Thyroid gland (tissue), 4 donors: ENCODE measurements around the gene CAGE1. TPM values are rescaled to one million over a fixed set of nuclear protein-coding genes. Genes with fewer than 3 reads are reported as not detected.

Experiments
- DNase-seq, 2 donors: peaks; one replicate each; pipeline ENCODE4 v3.0.0-alpha.2; 2019
- H3K27ac ChIP-seq, 3 donors: fragments of 200-600 bp; sonication (generic); 1 replicate in 2 of 3; 2 replicates in 1 of 3; pipeline ENCODE4 v1.5.1; 2016 to 2019; ENCODE audit warnings: mild to moderate bottlenecking in 1 of 3, moderate library complexity in 1 of 3
- H3K27me3 ChIP-seq: fragments of 200-600 bp; sonication (generic); one replicate; pipeline ENCODE4 v1.5.1; 2019
- H3K36me3 ChIP-seq, 2 donors: fragments of 200-600 bp; sonication (generic); one replicate each; pipeline ENCODE4 v1.5.1; 2016 to 2019
- H3K4me1 ChIP-seq, 2 donors: fragments of 200-600 bp; sonication (generic); one replicate each; pipeline ENCODE4 v1.5.1; 2017 to 2019
- H3K4me3 ChIP-seq, 3 donors: fragments of 200-600 bp; sonication (generic); replicated peaks in 1 of 3; 1 replicate in 2 of 3; 2 replicates in 1 of 3; pipeline ENCODE4 v1.5.1; 2016; ENCODE audit warnings: mild to moderate bottlenecking in 1 of 3
- H3K9me3 ChIP-seq: fragments of 200-600 bp; sonication (generic); one replicate; pipeline ENCODE4 v1.5.1; 2017
- POLR2A ChIP-seq, 2 donors: fragments of 450-650 bp; IDR thresholded peaks; one replicate each; pipeline ENCODE4 v1.6.1; 2017; ENCODE audit warnings: antibody characterized with exemption in 2 of 2, mild to moderate bottlenecking in 2 of 2, moderate library complexity in 1 of 2
- WGBS, 2 donors: methylation state at CpG; one replicate each; pipeline ENCODE4 v1.1.5; 2017; 5-methylcytosine and 5-hydroxymethylcytosine counted together
- intact Hi-C: fragments of 100-400 bp; cut with DNase I; formaldehyde crosslinking; loops from one replicate; pipeline ENCODE4 v1.15.1; 2023
- total RNA-seq, 4 donors: library from RNA; depleted of rRNA; stranded (reverse); fragments of >200 nt; gene quantifications; one replicate each; pipeline ENCODE4 v1.2.3, GENCODE V29; 2016
- TF ChIP-seq, protein P1 (sequence below), 6 experiments: fragments of 200-600 bp in 3 of 6; fragments of 450-650 bp in 3 of 6; sonication (generic) in 3 of 6; IDR thresholded peaks; one replicate each; pipeline ENCODE4 v1.5.1; 2016 to 2019; ENCODE audit warnings: antibody characterized with exemption in 6 of 6, mild to moderate bottlenecking in 2 of 6, inconsistent platforms in 1 of 6, moderate library complexity in 1 of 6

CAGE1 gene
- total RNA-seq, 4 donors from 2014 or later: 0.20 TPM; not detected in 3

DNA sequence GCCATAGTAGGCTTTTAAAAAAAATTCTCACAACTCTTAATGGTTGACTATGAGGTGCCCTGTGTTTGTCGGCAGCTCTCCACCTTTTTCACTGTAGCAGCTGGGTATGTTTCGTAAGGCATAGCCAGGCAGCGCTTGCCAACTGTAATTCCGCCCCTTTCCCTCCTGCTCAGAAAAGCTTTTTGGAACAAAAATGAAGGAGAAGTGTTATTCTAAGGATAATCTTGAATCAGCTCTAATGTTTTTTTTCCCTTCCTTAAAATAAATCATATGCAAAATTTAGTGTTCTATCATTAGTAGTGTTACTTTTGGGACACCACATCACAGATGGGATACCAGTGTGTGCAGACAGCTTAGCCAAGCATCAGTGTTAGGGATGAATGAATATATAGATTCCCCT, 21.3 kb upstream of the CAGE1 start:
- Histone ChIP-seq H3K9me3 (no peaks in the 10 kb centered on the region), H3K4me1 (peaks cover 0 to 4% of the 10 kb centered on the region in 2 donors), H3K4me3 (no peak overlapping the region), H3K36me3 (peaks cover 40 to 42% of the 10 kb centered on the region in 2 donors), H3K27ac (no peak overlapping the region), H3K27me3 (no peaks in the 10 kb centered on the region)
- 96 to 99% methylated on average over 4 of the region's 4 CpGs for WGBS, 2 donors
- TF ChIP-seq, protein P1, sequence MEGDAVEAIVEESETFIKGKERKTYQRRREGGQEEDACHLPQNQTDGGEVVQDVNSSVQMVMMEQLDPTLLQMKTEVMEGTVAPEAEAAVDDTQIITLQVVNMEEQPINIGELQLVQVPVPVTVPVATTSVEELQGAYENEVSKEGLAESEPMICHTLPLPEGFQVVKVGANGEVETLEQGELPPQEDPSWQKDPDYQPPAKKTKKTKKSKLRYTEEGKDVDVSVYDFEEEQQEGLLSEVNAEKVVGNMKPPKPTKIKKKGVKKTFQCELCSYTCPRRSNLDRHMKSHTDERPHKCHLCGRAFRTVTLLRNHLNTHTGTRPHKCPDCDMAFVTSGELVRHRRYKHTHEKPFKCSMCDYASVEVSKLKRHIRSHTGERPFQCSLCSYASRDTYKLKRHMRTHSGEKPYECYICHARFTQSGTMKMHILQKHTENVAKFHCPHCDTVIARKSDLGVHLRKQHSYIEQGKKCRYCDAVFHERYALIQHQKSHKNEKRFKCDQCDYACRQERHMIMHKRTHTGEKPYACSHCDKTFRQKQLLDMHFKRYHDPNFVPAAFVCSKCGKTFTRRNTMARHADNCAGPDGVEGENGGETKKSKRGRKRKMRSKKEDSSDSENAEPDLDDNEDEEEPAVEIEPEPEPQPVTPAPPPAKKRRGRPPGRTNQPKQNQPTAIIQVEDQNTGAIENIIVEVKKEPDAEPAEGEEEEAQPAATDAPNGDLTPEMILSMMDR (IDR thresholded peaks at IDR 0.05): no peak
- TF ChIP-seq POLR2A (IDR thresholded peaks at IDR 0.05): no peak
- intact Hi-C loops: no loop called here
- DNase-seq: no peak

DNA sequence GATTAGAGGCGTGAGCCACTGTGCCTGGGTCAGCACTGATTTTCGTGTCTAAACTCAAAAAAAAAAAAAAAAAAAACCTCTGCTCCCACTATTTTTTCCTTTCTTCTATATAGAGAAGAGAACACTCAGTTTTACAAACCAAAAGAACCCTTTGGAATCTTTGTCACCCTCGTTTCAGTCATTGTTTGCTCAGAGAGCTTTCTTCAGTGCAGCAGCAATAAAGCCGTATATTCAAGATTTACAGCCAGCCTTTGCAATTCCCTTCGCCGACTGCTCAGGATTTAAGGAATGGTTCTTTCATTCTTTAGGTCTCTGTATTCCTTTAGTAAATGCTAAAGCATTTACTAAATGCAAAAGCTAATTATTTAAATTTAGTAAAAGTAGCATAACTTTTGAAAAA, 20.2 kb upstream of the CAGE1 start:
- intact Hi-C loops: no loop called here
- Histone ChIP-seq H3K9me3 (no peaks in the 10 kb centered on the region), H3K4me1 (peaks cover 0 to 4% of the 10 kb centered on the region in 2 donors), H3K4me3 (no peak overlapping the region), H3K36me3 (peaks cover 38 to 43% of the 10 kb centered on the region in 2 donors), H3K27ac (no peak overlapping the region), H3K27me3 (no peaks in the 10 kb centered on the region)
- no peak for DNase-seq
- 91 to 94% methylated on average over 6 of the region's 6 CpGs for WGBS, 2 donors
- TF ChIP-seq POLR2A (IDR thresholded peaks at IDR 0.05): no peak
- TF ChIP-seq, protein P1 (IDR thresholded peaks at IDR 0.05): no peak

DNA sequence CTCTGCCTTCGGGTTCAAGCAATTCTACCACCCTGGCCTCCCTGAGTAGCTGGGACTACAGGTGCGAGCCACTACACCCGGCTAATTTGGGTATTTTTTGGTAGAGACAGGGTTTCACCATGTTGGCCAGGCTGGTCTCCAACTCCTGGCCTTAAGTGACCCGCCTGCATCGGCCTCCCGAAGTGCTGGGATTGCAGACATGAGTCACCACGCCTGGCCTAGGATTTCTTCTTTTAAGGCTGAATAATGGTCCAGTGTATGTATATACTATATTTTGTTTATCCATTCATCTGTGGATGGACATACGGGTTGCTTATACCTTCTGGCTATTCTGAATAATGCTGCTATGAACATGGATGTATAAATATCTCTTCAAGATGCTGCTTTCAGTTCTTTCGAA, 17.2 kb upstream of the CAGE1 start:
- Histone ChIP-seq H3K36me3 (peaks cover 38 to 47% of the 10 kb centered on the region in 2 donors), H3K27ac (no peak overlapping the region), H3K27me3 (no peaks in the 10 kb centered on the region), H3K4me3 (no peak overlapping the region), H3K9me3 (no peaks in the 10 kb centered on the region), H3K4me1 (no peaks in the 10 kb centered on the region)
- no peak for TF ChIP-seq POLR2A (IDR thresholded peaks at IDR 0.05)
- TF ChIP-seq, protein P1 (IDR thresholded peaks at IDR 0.05): no peak
- 93 to 95% methylated on average over 9 of the region's 9 CpGs for WGBS, 2 donors
- intact Hi-C loops: no loop called here
- DNase-seq: no peak

DNA sequence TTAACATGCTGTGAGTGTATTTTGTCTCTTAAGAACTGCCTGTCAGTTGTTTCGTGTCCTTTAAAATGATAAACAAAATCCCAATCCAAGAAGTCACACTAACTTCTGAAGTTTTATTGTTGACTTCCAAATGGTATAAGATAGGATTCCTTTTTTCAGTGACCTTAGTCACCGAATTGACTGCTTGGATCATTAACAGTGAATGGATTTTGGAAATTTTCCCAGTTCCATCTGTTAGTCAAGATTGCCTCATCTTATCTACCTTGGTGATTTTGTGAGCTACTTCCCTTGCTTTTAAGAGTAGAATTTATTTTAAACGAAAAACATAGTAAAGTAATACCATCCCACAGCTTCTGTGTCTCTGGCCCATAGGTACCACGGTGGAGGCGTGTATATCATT, 15.0 kb upstream of the CAGE1 start:
- DNase-seq: no peak
- H3K4me3 ChIP-seq: no peak overlapping the region
- TF ChIP-seq POLR2A (IDR thresholded peaks at IDR 0.05): no peak
- TF ChIP-seq, protein P1 (IDR thresholded peaks at IDR 0.05): no peak
- WGBS, 2 donors: 94 to 96% methylated on average over 5 of the region's 5 CpGs
- no peaks in the 10 kb centered on the region for H3K9me3 ChIP-seq
- H3K4me1 ChIP-seq: no peaks in the 10 kb centered on the region
- intact Hi-C loops: no loop called here
- no peaks in the 10 kb centered on the region for H3K27me3 ChIP-seq
- peaks cover 24 to 33% of the 10 kb centered on the region in 2 donors for H3K36me3 ChIP-seq
- H3K27ac ChIP-seq: no peak overlapping the region

DNA sequence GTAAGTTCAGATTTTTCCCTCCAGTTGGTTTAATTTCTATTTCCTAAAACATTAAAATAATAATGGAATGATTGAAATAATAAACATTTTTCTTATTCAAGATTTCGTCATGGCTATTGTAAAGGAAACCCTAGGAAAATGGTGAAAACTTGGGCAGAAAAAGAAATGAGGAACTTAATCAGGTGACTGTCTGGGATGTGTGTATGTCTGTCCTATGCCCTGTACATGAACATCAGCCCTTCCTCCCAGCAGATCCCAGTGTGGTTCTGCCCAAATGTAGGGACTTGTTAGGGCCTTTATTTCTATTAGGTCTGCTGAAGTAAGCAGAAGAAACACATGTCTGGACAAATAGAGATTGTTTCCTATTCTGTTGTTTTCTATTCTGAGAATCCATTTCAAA, 13.2 kb upstream of the CAGE1 start:
- H3K4me1 ChIP-seq: no peaks in the 10 kb centered on the region
- intact Hi-C loops: no loop called here
- no peak overlapping the region for H3K4me3 ChIP-seq
- H3K27ac ChIP-seq: no peak overlapping the region
- TF ChIP-seq POLR2A (IDR thresholded peaks at IDR 0.05): no peak
- no peaks in the 10 kb centered on the region for H3K9me3 ChIP-seq
- 88 to 92% methylated on average over 1 of the region's 1 CpG for WGBS, 2 donors
- H3K36me3 ChIP-seq: peaks cover 24 to 34% of the 10 kb centered on the region in 2 donors
- DNase-seq: no peak
- no peaks in the 10 kb centered on the region for H3K27me3 ChIP-seq

DNA sequence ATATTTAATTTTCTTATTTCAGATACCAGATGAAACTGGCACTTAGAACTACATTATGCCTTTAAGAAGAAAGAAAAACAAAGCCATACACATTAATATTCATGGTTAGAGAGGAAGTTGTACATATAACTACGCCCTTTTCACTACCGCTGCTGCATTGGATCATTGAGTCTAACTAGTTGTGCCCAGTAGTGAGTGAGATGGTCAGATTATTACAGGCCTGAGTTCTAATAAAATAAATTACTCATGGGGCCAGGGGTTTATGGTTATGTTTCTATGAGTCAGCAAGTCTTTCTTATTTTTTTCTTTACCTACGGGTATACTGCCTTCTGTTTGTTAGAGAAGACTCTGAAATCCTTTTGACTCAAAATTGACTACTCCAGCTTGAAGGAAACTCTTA, 11.5 kb upstream of the CAGE1 start:
- no peak overlapping the region for H3K4me3 ChIP-seq
- 91 to 95% methylated on average over 3 of the region's 3 CpGs for WGBS, 2 donors
- DNase-seq: no peak
- H3K9me3 ChIP-seq: no peaks in the 10 kb centered on the region
- H3K27me3 ChIP-seq: no peaks in the 10 kb centered on the region
- H3K4me1 ChIP-seq: no peaks in the 10 kb centered on the region
- intact Hi-C loops: no loop called here
- no peak for TF ChIP-seq POLR2A (IDR thresholded peaks at IDR 0.05)
- TF ChIP-seq, protein P1 (IDR thresholded peaks at IDR 0.05): no peak
- H3K27ac ChIP-seq: no peak overlapping the region
- peaks cover 23 to 44% of the 10 kb centered on the region in 2 donors for H3K36me3 ChIP-seq
